Skeletal muscle satellite cell (primary cell): ENCODE data around the gene AIF1.
A peak's percentile ranks its signal among the peaks of the same experiment; 100 is the strongest.

Experiments
- H3K27me3 ChIP-seq: 2 replicates; pipeline ENCODE4 v1.7.0; 2013; ENCODE audit warnings: low read length; ENCODE audit not compliant: control insufficient read depth, insufficient read depth
- H3K36me3 ChIP-seq: 2 replicates; pipeline ENCODE4 v1.7.0; 2013; ENCODE audit warnings: mild to moderate bottlenecking, control low read depth, low read length; ENCODE audit not compliant: insufficient read depth
- H3K4me1 ChIP-seq: 2 replicates; pipeline ENCODE4 v1.7.0; 2013; ENCODE audit warnings: low read length; ENCODE audit not compliant: control insufficient read depth, insufficient read depth
- H3K4me2 ChIP-seq: 2 replicates; pipeline ENCODE4 v1.7.0; 2013; ENCODE audit warnings: mild to moderate bottlenecking, low read length
- H3K4me3 ChIP-seq: 2 replicates; pipeline ENCODE4 v1.7.0; 2013; ENCODE audit warnings: low read length
- H3K9ac ChIP-seq: 2 replicates; pipeline ENCODE4 v1.7.0; 2013; ENCODE audit warnings: mild to moderate bottlenecking, low read depth, low read length, moderate library complexity
- H3K9me3 ChIP-seq: replicated peaks from 2 replicates; pipeline ENCODE4 v1.7.0; 2013; ENCODE audit warnings: mild to moderate bottlenecking, control low read depth, low read length

Gene AIF1

DNA sequence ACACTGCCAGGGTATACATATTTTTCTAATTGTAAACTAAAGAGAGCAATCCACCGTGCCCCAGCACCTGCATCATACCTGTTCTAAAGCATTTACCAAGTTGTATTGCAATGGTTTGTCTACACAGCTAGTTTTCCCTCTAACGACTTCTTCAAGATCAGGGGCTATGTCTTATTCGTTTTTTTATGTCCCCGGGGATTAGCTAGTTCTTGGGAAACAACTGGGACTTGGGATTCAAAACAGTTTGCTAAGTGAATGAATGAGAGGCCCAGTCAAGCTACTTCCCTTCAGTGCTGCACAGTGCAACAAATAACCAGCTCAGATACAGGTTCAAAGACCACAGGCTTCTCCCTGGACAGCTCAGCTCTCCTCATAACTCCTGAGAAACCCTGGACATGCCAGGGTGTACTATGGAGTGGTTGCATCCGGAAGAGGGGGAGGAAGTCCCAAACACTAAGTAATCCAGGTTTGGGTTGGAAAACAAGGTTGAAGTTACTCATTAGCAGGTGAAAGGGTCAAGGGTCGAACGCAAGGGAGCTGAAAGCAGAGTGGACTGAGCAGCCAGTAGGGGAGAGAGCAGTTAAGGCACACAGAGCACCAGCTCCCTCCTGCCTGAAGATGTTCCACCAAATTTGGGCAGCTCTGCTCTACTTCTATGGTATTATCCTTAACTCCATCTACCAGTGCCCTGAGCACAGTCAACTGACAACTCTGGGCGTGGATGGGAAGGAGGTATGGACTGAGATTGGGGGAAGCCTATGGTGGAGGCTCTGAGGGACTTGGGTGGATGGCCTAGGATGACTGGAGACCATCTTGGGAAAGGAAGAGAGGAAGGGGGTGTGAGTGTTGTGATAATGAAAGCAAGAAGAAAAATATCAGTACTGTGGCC is 40.6 kb downstream of the AIF1 start, which contains the start of gene APOM:
TSS of gene APOM (plus strand) at position 546 of the 889 bp plus-strand sequence. CDS start at position 619, 73 bp downstream.
- Histone ChIP-seq H3K4me3 (no peak within 1 kb of the TSS), H3K27me3 (no peaks in the 10 kb centered on the region), H3K36me3 (peaks cover 13% of the 10 kb centered on the region), H3K9ac (no peak within 1 kb of the TSS), H3K4me1 (peaks cover 36% of the 10 kb centered on the region), H3K9me3 (no peaks in the 10 kb centered on the region), H3K4me2 (no peak within 1 kb of the TSS)

DNA sequence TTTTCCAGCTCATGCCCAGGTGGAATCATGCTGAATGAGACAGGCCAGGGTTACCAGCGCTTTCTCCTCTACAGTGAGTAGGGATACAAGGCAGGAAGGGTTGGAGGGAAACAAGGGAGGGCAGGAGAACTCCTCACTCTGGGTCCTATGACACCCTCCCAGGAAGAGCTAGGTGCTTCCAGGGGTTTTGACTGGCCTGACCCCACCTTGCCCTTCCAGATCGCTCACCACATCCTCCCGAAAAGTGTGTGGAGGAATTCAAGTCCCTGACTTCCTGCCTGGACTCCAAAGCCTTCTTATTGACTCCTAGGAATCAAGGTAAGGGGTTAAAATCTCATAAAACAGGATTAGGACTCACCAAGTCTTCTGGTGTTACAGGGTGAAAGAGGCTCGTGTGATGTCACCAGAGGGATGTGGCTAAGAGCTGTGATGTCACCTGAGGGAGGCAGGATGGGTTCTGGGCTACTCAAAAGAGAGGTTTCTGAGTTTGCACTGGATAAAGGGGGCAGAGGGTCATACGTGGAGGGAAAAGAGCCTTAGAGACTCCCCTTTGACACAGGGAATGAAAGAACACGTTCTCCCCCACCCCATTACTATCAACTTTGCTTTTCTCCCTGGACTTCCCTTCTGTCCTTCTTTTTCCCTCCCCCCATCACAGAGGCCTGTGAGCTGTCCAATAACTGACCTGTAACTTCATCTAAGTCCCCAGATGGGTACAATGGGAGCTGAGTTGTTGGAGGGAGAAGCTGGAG is 42.5 kb downstream of the AIF1 start:
- H3K9ac ChIP-seq = no peak overlapping the region
- peaks cover 31% of the 10 kb centered on the region for H3K4me1 ChIP-seq
- no peak overlapping the region for H3K4me2 ChIP-seq
- peaks cover 15% of the 10 kb centered on the region for H3K36me3 ChIP-seq
- H3K4me3 ChIP-seq = no peak overlapping the region
- H3K9me3 ChIP-seq = no peaks in the 10 kb centered on the region
- no peaks in the 10 kb centered on the region for H3K27me3 ChIP-seq

DNA sequence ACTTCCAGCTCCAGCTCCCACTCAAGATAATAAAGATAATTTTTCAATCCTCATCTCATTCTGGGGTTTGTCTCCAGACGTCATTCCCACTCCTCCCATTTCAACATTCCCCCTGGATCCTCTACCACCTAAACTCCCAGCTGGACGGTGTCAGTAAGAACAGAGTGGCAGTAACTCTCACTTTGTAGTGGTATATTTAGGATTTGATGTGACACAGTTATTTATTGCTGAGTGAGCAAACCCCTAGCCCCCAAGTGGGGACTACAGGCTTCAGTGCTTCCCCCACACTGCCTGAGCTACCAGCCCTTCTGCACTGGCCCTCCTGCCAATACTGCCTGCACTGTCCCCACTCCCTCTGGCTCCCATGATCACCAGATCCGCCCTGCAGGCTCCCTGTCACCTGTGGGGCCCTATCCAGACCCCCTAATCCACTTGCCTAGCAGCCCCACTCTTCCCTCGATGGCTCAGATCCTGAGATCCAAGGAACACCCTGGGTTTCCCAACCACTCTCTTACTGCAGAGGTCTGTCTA is 43.2 kb downstream of the AIF1 start:
- Histone ChIP-seq H3K9me3 (no peaks in the 10 kb centered on the region), H3K9ac (no peak overlapping the region), H3K27me3 (no peaks in the 10 kb centered on the region), H3K4me2 (peak overlapping the region; percentile 89), H3K4me3 (no peak overlapping the region), H3K36me3 (peaks cover 15% of the 10 kb centered on the region), H3K4me1 (peaks cover 34% of the 10 kb centered on the region)

DNA sequence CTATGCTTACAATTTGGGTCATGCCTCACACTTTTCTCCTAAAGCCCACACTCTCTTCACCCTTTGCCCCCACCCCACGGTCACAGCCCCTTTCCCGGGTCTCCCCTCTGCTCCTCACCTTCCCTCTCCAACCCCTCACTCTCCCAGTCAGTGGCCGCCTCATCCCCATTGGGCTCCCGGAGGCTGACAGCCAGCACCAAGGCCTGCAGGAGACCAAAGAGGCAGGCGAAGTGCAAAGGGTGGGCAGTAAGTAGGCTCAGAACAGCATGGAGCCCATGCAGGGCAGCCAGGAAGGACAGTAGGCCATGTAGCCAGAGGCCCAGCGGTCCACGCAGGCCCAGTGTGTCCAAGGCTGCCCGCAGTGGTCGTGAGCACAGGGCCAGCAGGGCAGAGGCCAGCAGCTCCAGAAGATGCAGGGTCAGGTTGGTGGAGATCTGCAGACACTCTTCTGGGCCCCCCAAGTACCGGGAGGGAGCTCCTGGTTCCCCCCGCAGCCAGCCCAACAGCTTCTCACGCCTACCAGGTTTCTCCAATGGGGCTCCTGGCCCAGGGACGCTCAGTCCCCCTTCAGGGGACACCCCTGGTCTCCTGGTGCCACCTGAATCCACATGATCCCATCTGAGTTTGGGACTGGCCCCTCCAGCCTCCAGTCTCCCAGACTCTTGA is 44.1 kb downstream of the AIF1 start:
- Histone ChIP-seq H3K4me1 (peaks cover 38% of the 10 kb centered on the region), H3K4me3 (peak overlapping the region; percentile 94), H3K9me3 (no peaks in the 10 kb centered on the region), H3K36me3 (peaks cover 15% of the 10 kb centered on the region), H3K9ac (peak overlapping the region; percentile 96), H3K27me3 (no peaks in the 10 kb centered on the region), H3K4me2 (peak overlapping the region; percentile 89)

DNA sequence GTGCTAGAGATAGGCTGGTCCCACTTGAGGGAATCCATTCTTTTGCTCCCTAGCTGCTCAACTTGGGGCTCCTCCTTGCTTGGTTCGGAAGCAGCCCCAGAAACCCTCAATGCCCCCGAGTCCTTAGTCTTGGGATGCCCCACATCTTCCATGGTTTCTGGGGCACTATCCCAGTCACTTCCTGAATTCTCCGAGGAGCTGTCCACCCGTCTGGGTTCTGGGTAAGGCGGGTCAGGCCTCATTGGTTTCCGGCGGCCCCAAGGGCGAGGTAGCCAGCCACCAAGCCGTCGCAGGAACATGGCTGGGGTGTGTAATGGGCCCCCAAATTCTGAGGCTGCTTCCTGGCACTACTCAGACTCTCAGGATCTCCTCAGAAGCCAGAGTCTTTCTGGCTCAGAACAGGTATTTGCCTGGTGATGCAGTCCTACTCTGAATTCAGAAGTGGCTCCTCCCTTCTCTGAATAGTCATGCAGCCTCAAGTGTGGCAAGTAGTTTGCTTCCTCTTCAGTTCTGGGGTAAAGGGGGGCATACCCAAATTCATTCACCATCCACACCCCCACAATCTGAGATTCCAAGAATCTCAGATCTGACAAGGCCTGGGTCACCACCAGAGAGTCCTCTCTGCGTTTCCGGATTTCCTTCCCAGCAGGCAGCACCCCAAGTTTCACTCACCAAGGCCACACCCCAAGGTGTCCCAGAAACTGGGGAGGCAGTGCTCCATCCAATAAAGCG is 44.8 kb downstream of the AIF1 start:
- Histone ChIP-seq H3K4me1 (peaks cover 42% of the 10 kb centered on the region), H3K27me3 (no peaks in the 10 kb centered on the region), H3K36me3 (peaks cover 15% of the 10 kb centered on the region), H3K4me3 (peak overlapping the region; percentile 94), H3K9me3 (no peaks in the 10 kb centered on the region), H3K4me2 (peak overlapping the region; percentile 89), H3K9ac (peak overlapping the region; percentile 96)

DNA sequence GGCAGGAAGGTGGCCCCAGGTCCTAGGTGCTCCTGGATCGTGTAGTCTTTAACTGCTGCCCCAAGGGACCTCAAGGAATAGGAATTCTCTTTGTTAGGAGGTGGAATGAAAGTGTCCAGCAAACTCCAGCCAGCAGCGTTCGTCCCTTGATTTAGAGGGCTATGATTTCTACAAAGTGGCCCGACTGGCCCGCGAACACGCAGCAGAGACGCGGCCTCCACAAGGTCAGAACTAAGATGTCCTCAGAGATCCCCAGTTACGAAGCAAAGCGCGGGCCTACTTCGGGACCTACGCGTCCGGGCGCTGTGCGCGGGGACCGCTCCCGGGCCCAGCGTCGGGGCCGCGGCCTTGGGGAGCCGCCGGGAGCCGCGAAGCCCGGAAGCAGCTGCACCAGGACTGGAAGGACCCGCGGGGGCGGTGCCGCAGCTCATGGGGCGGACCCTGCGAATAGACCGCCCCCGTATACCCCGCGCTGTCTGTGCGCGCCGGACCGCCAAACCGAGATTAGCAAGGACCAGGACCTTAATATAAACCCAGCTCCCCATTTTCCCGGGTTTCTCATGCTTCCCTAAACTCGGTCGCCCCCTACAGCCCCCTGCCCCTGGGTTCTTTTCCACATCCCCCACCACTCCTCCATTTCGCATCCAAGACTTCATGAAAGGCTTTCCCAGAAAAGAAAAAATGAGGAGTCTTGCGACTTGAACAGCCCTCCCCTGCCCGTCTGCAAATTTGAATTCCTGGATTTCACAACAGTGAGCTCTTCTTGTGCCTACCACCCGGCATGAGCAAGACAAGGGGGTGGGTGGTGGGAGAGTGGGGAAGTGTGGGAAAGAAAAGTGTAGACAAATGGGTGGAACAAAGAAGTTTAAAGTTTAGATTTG is 45.6 kb downstream of the AIF1 start, which contains the start of gene C6orf47:
TSS of gene C6orf47 (minus strand) at position 398 of the 881 bp plus-strand sequence. CDS start 831 bp downstream, outside the sequence.
- no peaks in the 10 kb centered on the region for H3K9me3 ChIP-seq
- peaks cover 15% of the 10 kb centered on the region for H3K36me3 ChIP-seq

DNA sequence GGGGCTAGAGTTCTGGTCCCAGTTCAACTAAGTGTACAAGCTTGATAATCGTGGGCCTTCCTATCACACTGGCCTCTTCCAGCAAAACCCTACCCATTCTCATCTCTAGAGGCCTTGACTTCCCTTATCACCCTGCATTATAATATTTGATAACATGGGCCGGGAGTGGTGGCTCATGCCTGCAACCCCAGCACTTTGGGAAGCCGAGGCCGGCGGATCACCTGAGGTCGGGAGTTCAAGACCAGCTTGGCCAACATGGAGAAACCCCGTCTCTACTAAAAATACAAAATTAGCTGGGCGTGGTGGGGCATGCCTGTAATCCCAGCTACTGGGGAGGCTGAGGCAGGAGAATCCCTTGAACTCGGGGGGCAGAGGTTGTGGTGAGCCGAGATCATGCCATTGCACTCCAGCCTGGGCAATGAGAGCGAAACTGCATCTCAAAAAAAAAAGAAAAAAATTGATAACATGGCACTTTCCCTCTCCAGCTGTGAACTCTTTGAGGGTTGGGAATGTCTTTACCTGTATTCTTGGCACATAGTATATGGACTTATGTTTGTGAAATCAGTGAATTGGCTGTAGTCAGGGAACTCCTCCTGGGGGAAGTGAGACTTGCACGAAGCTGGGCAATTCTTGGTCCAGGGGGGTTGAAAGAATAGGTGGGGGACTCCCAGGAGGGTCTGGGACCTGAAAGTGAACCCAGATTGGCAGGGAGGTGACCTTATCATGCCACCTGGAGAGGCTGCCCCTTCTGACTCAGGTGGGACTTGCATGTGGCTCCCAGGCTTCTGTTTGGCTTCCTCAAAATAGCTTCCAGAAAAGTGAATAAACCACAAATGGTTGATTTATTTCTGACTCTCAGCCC is 46.5 kb downstream of the AIF1 start:
- Histone ChIP-seq H3K9ac (peak overlapping the region; percentile 96), H3K4me3 (peak overlapping the region; percentile 94), H3K9me3 (no peaks in the 10 kb centered on the region), H3K27me3 (no peaks in the 10 kb centered on the region), H3K4me1 (peaks cover 42% of the 10 kb centered on the region), H3K36me3 (peaks cover 13% of the 10 kb centered on the region), H3K4me2 (peak overlapping the region; percentile 89)

More for the DNA sequence above, 45.6 kb downstream of the AIF1 start, which contains the start of gene C6orf47:
- Histone ChIP-seq H3K4me1 (peaks cover 42% of the 10 kb centered on the region), H3K4me3 (peak within 1 kb of the TSS; percentile 94), H3K9ac (peak within 1 kb of the TSS; percentile 96), H3K27me3 (no peaks in the 10 kb centered on the region), H3K4me2 (peak within 1 kb of the TSS; percentile 89)

DNA sequence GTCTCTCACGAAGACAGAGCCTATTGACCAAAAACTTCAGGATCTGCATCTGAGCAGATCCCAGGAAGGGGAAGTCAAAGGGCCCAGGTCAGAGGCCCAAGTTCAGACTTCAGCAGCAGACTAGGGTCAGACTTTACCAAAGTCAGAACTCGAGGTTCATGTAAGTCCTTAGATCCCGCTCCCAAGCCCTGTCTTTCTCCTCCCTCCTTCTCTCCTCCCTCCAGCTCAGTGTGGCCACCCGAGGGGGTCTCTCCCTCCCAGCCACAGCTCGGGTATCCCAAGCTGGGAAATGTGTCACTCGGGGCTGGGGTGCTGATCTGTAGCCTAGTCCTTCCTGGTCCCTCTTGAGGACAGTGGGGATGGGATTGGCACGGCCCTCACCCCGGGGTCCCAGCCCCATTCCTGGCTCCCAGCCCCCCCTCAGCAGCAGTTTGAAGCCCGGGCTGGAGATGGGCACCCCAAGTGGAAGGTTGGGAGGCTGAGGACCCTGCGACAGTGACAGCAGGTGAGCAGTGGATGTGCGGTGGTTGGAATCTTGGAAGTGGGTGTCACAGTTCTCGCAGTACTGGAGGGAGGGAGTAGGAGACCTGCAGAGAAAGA is 47.2 kb downstream of the AIF1 start:
- no peak overlapping the region for H3K4me2 ChIP-seq
- H3K9ac ChIP-seq = no peak overlapping the region
- no peaks in the 10 kb centered on the region for H3K9me3 ChIP-seq
- no peaks in the 10 kb centered on the region for H3K27me3 ChIP-seq
- H3K4me3 ChIP-seq = no peak overlapping the region
- peaks cover 13% of the 10 kb centered on the region for H3K36me3 ChIP-seq
- H3K4me1 ChIP-seq = peaks cover 47% of the 10 kb centered on the region
